HepG2 (cell line): Measurements from ENCODE around the gene APOA1. TPM values are rescaled to one million over a fixed set of nuclear protein-coding genes. Genes with fewer than 3 reads are reported as not detected.

Experiments used
- ARID2 ChIP-seq: sonication (generic); formaldehyde crosslinking; IDR thresholded peaks from 2 replicates; pipeline ENCODE4 v1.8.1; 2022; ENCODE audit warnings: mild to moderate bottlenecking, missing genetic modification reagents, borderline replicate concordance
- CHCHD3 ChIP-seq: sonication (generic); formaldehyde crosslinking; IDR thresholded peaks from 2 replicates; pipeline ENCODE4 v1.8.0; 2022; ENCODE audit warnings: mild to moderate bottlenecking, missing genetic modification reagents, moderate library complexity
- E2F1 ChIP-seq: sonication (generic); formaldehyde crosslinking; IDR thresholded peaks from 2 replicates; pipeline ENCODE4 v1.5.0; 2020; ENCODE audit warnings: missing genetic modification reagents
- ETS1 ChIP-seq: sonication (generic); formaldehyde crosslinking; IDR thresholded peaks from 2 replicates; pipeline ENCODE4 v1.4.0; 2020; ENCODE audit warnings: missing genetic modification reagents
- GTF2F1 ChIP-seq: fragments of 150-350 bp; IDR thresholded peaks from 2 replicates; pipeline ENCODE4 v1.6.1; 2014; ENCODE audit warnings: low read length
- IKZF1 ChIP-seq: fragments of 450-650 bp; IDR thresholded peaks from 2 replicates; pipeline ENCODE4 v1.7.1; 2016
- KDM1A ChIP-seq: IDR thresholded peaks from 2 replicates; pipeline ENCODE4 v1.6.1; 2016; ENCODE audit warnings: missing compliant biosample characterization
- MTF2 ChIP-seq: sonication (generic); formaldehyde crosslinking; IDR thresholded peaks from 2 replicates; pipeline ENCODE4 v1.5.0; 2020; ENCODE audit warnings: missing genetic modification reagents, borderline replicate concordance
- NPAS2 ChIP-seq: sonication (generic); formaldehyde crosslinking; IDR thresholded peaks from 2 replicates; pipeline ENCODE4 v1.8.0; 2022; ENCODE audit warnings: mild to moderate bottlenecking, missing genetic modification reagents, borderline replicate concordance
- PAF1 ChIP-seq: IDR thresholded peaks from 2 replicates; pipeline ENCODE4 v1.6.1; 2016; ENCODE audit warnings: missing genetic modification reagents, missing compliant biosample characterization
- PCBP1 ChIP-seq: fragments of 200-400 bp; formaldehyde crosslinking; IDR thresholded peaks from 2 replicates; pipeline ENCODE4 v1.6.1; 2017; ENCODE audit warnings: mild to moderate bottlenecking, low read depth, low read length, borderline replicate concordance
- PREB ChIP-seq: sonication (generic); formaldehyde crosslinking; IDR thresholded peaks from 2 replicates; pipeline ENCODE4 v1.4.0; 2020; ENCODE audit warnings: missing genetic modification reagents
- RERE ChIP-seq: IDR thresholded peaks from 2 replicates; pipeline ENCODE4 v1.6.1; 2016; ENCODE audit warnings: low read depth, missing genetic modification reagents, missing compliant biosample characterization
- SMAD1 ChIP-seq: sonication (generic); formaldehyde crosslinking; IDR thresholded peaks from 2 replicates; pipeline ENCODE4 v1.4.0; 2020; ENCODE audit warnings: missing genetic modification reagents, low read depth, mild to moderate bottlenecking, borderline replicate concordance
- TGIF2 ChIP-seq: IDR thresholded peaks from 2 replicates; pipeline ENCODE4 v1.6.1; 2016; ENCODE audit warnings: control low read depth, missing compliant biosample characterization
- TP53 ChIP-seq: sonication (generic); formaldehyde crosslinking; conservative IDR thresholded peaks from 2 replicates; pipeline ENCODE4 v1.4.0; 2020; ENCODE audit warnings: missing genetic modification reagents
- ZKSCAN5 ChIP-seq: sonication (generic); formaldehyde crosslinking; IDR thresholded peaks from 2 replicates; pipeline ENCODE4 v1.5.1; 2020; ENCODE audit warnings: mild to moderate bottlenecking, missing genetic modification reagents
- ZNF138 ChIP-seq: sonication (generic); formaldehyde crosslinking; IDR thresholded peaks from 2 replicates; pipeline ENCODE4 v1.5.0; 2020; ENCODE audit warnings: mild to moderate bottlenecking, low read depth, missing genetic modification reagents
- ZNF224 ChIP-seq: sonication (generic); formaldehyde crosslinking; IDR thresholded peaks from 2 replicates; pipeline ENCODE4 v1.5.0; 2020; ENCODE audit warnings: mild to moderate bottlenecking, missing genetic modification reagents
- ZNF33A ChIP-seq: sonication (generic); formaldehyde crosslinking; IDR thresholded peaks from 2 replicates; pipeline ENCODE4 v1.5.1; 2020; ENCODE audit warnings: missing genetic modification reagents, mild to moderate bottlenecking, moderate library complexity, borderline replicate concordance
- ZNF614 ChIP-seq: IDR thresholded peaks from 2 replicates; pipeline ENCODE4 v1.6.1; 2018; ENCODE audit warnings: missing biosample characterization, missing genetic modification reagents, inconsistent platforms, borderline replicate concordance
- ZNF652 ChIP-seq: IDR thresholded peaks from 2 replicates; pipeline ENCODE4 v1.6.1; 2016; ENCODE audit warnings: low read depth, borderline replicate concordance
- ZNF724P ChIP-seq: sonication (generic); formaldehyde crosslinking; IDR thresholded peaks from 2 replicates; pipeline ENCODE4 v1.8.0; 2022; ENCODE audit warnings: missing genetic modification reagents, borderline replicate concordance
- polyA plus RNA-seq, 8 experiments: library from polyadenylated mRNA; depleted of rRNA in 3 of 8; stranded (reverse) in 7 of 8; unstranded in 1 of 8; fragments of >200 nt; fragmentation: Illumina TruSeq in 4 of 8; extraction: Trizol in 4 of 8; gene quantifications; 2 replicates each; pipeline versions ENCODE4 v1.2.1 to v1.2.3, GENCODE V29; 2011 to 2016; ENCODE audit warnings: low read depth in 4 of 8, missing spikeins in 1 of 8, mixed read lengths in 1 of 8; ENCODE audit not compliant: insufficient read depth in 1 of 8
- total RNA-seq, 5 experiments: library from RNA; depleted of rRNA; stranded (reverse); fragments of >200 nt; fragmentation: Illumina TruSeq; extraction: Trizol; gene quantifications; 2 replicates each; pipeline ENCODE4 v1.2.3, GENCODE V29; 2016; ENCODE audit warnings: low read depth in 1 of 5

Gene APOA1
- total and polyA plus RNA-seq, 2 of the 13 experiments (the other 11 are each of a cell fraction or from before 2014, with no cell fraction given): 1,973 to 5,485 TPM

- no peak for TF ChIP-seq ETS1 (CRISPR knock-in tag)
- no peak for TF ChIP-seq ZNF224 (CRISPR knock-in tag)
- no peak for TF ChIP-seq PAF1 (CRISPR knock-in tag)
- TF ChIP-seq ARID2: no peak
- peak; percentile 98 for TF ChIP-seq ZNF614 (CRISPR knock-in tag)
- no peak for TF ChIP-seq PCBP1
- no peak for TF ChIP-seq NPAS2 (CRISPR knock-in tag)
- no peak for TF ChIP-seq ZKSCAN5 (CRISPR knock-in tag)
- no peak for TF ChIP-seq TGIF2 (CRISPR knock-in tag)
- no peak; the same call in 1 of the 2 replicates for TF ChIP-seq ZNF724P
- peak; percentile 94 for TF ChIP-seq KDM1A (CRISPR knock-in tag)
- no peak for TF ChIP-seq ZNF138 (CRISPR knock-in tag)
- TF ChIP-seq PREB (CRISPR knock-in tag): no peak; the same call in 1 of the 2 replicates
- no peak for TF ChIP-seq IKZF1
- TF ChIP-seq ZNF652: no peak; the same call in 1 of the 2 replicates
- TF ChIP-seq SMAD1 (CRISPR knock-in tag): peak; percentile 89
- TF ChIP-seq ZNF33A (CRISPR knock-in tag): no peak
- no peak for TF ChIP-seq GTF2F1
- peak; percentile 67; the same call in 1 of the 2 replicates for TF ChIP-seq RERE (CRISPR knock-in tag)
- peak; percentile 65; the same call in 1 of the 2 replicates for TF ChIP-seq TP53 (CRISPR knock-in tag)
- no peak for TF ChIP-seq MTF2 (CRISPR knock-in tag)
- TF ChIP-seq CHCHD3: no peak
- TF ChIP-seq E2F1 (CRISPR knock-in tag): peak; percentile 51; the same call in 1 of the 2 replicates
Measured at GRCh38 chr11:116826751-116827431, 10.5 kb downstream of the APOA1 start (continued).
